ENCODE data around the gene TTLL13.

The TTLL13 gene

GRCh38 chr15:90217671-90218394 lies 31.5 kb upstream of the TTLL13 start:
- DNase-seq: no peak

- DNase-seq: no peak
These were observed 29.8 kb upstream of the TTLL13 start for GRCh38 chr15:90219421-90220141.

GRCh38 chr15:90221246-90221900 lies 28.0 kb upstream of the TTLL13 start:
- peak; percentile 37 for DNase-seq

- DNase-seq: no peak
These were observed 26.8 kb upstream of the TTLL13 start for GRCh38 chr15:90222547-90222946.

GRCh38 chr15:90223441-90224165 lies 25.8 kb upstream of the TTLL13 start:
- no peak for DNase-seq

- no peak for DNase-seq
These were observed 24.3 kb upstream of the TTLL13 start for GRCh38 chr15:90225047-90225446.

GRCh38 chr15:90225504-90226234 lies 23.7 kb upstream of the TTLL13 start:
- DNase-seq: no peak

- no peak for DNase-seq
These were observed 22.0 kb upstream of the TTLL13 start for GRCh38 chr15:90227336-90227735.

GRCh38 chr15:90227816-90228772 lies 21.3 kb upstream of the TTLL13 start:
- no peak for DNase-seq

- DNase-seq: no peak
These were observed 20.4 kb upstream of the TTLL13 start for GRCh38 chr15:90228960-90229359.

GRCh38 chr15:90230071-90230494 lies 19.3 kb upstream of the TTLL13 start:
- no peak for DNase-seq

- DNase-seq: no peak
These were observed 18.7 kb upstream of the TTLL13 start for GRCh38 chr15:90230610-90231009.

- DNase-seq: no peak
These were observed 18.0 kb upstream of the TTLL13 start for GRCh38 chr15:90231028-90232017.

GRCh38 chr15:90232196-90232595 lies 17.2 kb upstream of the TTLL13 start:
- no peak for DNase-seq

GRCh38 chr15:90232941-90233386 lies 16.4 kb upstream of the TTLL13 start:
- no peak for DNase-seq

- DNase-seq: peak; percentile 86
These were observed 15.8 kb upstream of the TTLL13 start, which contains the start of gene CIB1 for GRCh38 chr15:90233387-90234095. Gene CIB1 (minus strand): TSS chr15:90233941. CDS start chr15:90233885, 56 bp downstream.

GRCh38 chr15:90234096-90234988 lies 15.0 kb upstream of the TTLL13 start, which contains the start of gene GDPGP1:
Gene GDPGP1 (plus strand): TSS chr15:90234209. CDS start chr15:90240909, 6,700 bp downstream.
- DNase-seq: no peak

- no peak for DNase-seq
These were observed 10.0 kb upstream of the TTLL13 start for GRCh38 chr15:90239371-90239770.

All from GOT3 (cell line).